ENCODE data around the gene PHC2.

GRCh38 chr1:33363021-33363420 is 67.9 kb downstream of the PHC2 start:
- TF ChIP-seq, protein P1, sequence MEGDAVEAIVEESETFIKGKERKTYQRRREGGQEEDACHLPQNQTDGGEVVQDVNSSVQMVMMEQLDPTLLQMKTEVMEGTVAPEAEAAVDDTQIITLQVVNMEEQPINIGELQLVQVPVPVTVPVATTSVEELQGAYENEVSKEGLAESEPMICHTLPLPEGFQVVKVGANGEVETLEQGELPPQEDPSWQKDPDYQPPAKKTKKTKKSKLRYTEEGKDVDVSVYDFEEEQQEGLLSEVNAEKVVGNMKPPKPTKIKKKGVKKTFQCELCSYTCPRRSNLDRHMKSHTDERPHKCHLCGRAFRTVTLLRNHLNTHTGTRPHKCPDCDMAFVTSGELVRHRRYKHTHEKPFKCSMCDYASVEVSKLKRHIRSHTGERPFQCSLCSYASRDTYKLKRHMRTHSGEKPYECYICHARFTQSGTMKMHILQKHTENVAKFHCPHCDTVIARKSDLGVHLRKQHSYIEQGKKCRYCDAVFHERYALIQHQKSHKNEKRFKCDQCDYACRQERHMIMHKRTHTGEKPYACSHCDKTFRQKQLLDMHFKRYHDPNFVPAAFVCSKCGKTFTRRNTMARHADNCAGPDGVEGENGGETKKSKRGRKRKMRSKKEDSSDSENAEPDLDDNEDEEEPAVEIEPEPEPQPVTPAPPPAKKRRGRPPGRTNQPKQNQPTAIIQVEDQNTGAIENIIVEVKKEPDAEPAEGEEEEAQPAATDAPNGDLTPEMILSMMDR (IDR thresholded peaks at IDR 0.05; ENCODE audit: low read length), result no peak
- TF ChIP-seq EZH2 (optimal IDR thresholded peaks at IDR 0.05; ENCODE audit: low read depth, low read length), result no peak
